Astrocyte (in vitro differentiated cells and primary cell): ENCODE measurements around the gene SFSWAP. TPM values are rescaled to one million over a fixed set of nuclear protein-coding genes. Genes with fewer than 3 reads are reported as not detected.

Experiments used
- DNase-seq: peaks from one replicate; pipeline ENCODE4 v3.0.0-alpha.2; 2010; ENCODE audit warnings: low read depth
- FAIRE-seq: peaks from 2 replicates; lab custom pipeline; 2011; peaks lifted over from hg19 to GRCh38; lab: Jason Lieb, UNC
- H2AFZ ChIP-seq: 2 replicates; pipeline ENCODE4 v1.6.0; 2012; ENCODE audit warnings: low read depth, low read length, inconsistent platforms
- H3K27ac ChIP-seq: 2 replicates; pipeline ENCODE4 v1.5.1; 2011; ENCODE audit warnings: low read depth, low read length, inconsistent platforms
- H3K27me3 ChIP-seq: 2 replicates; pipeline ENCODE4 v1.6.0; 2011; ENCODE audit warnings: low read length, inconsistent platforms; ENCODE audit not compliant: insufficient read depth
- H3K36me3 ChIP-seq: 2 replicates; pipeline ENCODE4 v1.5.1; 2011; ENCODE audit warnings: low read length, inconsistent platforms; ENCODE audit not compliant: insufficient read depth
- H3K4me1 ChIP-seq: 2 replicates; pipeline ENCODE4 v1.5.1; 2011; ENCODE audit warnings: low read length, inconsistent platforms; ENCODE audit not compliant: insufficient read depth
- H3K4me2 ChIP-seq: 2 replicates; pipeline ENCODE4 v1.6.0; 2012; ENCODE audit warnings: low read length, inconsistent platforms
- H3K4me3 ChIP-seq: 2 replicates; pipeline ENCODE4 v1.5.1; 2011; ENCODE audit warnings: low read depth, mild to moderate bottlenecking, low read length, inconsistent platforms; ENCODE audit not compliant: insufficient read depth
- H3K79me2 ChIP-seq: 2 replicates; pipeline ENCODE4 v1.6.0; 2012; ENCODE audit warnings: mild to moderate bottlenecking, low read length, inconsistent platforms; ENCODE audit not compliant: insufficient read depth
- H3K9ac ChIP-seq: 2 replicates; pipeline ENCODE4 v1.6.0; 2012; ENCODE audit warnings: mild to moderate bottlenecking, low read length, inconsistent platforms
- H3K9me3 ChIP-seq: 2 replicates; pipeline ENCODE4 v1.5.1; 2012; ENCODE audit warnings: low read depth, mild to moderate bottlenecking, low read length, inconsistent platforms; ENCODE audit not compliant: insufficient read depth
- H4K20me1 ChIP-seq: 2 replicates; pipeline ENCODE4 v1.6.0; 2012; ENCODE audit warnings: low read length, inconsistent platforms; ENCODE audit not compliant: insufficient read depth
- H3K27ac Mint-ChIP-seq: one replicate; pipeline ENCODE4 v1.8.0; 2021; ENCODE audit warnings: mild to moderate bottlenecking, mixed read lengths; ENCODE audit not compliant: unreplicated experiment
- H3K27me3 Mint-ChIP-seq: one replicate; pipeline ENCODE4 v1.8.0; 2021; ENCODE audit warnings: low read depth, mixed read lengths; ENCODE audit not compliant: unreplicated experiment
- H3K36me3 Mint-ChIP-seq: one replicate; pipeline ENCODE4 v1.8.0; 2021; ENCODE audit warnings: low read depth, mixed read lengths; ENCODE audit not compliant: unreplicated experiment
- H3K4me1 Mint-ChIP-seq: one replicate; pipeline ENCODE4 v1.8.0; 2021; ENCODE audit warnings: low read depth, mixed read lengths; ENCODE audit not compliant: unreplicated experiment
- H3K4me3 Mint-ChIP-seq: one replicate; pipeline ENCODE4 v1.8.0; 2021; ENCODE audit warnings: mild to moderate bottlenecking, moderate library complexity, mixed read lengths; ENCODE audit not compliant: unreplicated experiment
- H3K9me3 Mint-ChIP-seq: one replicate; pipeline ENCODE4 v1.8.0; 2021; ENCODE audit warnings: mild to moderate bottlenecking, mixed read lengths; ENCODE audit not compliant: unreplicated experiment
- CTCF ChIP-seq: IDR thresholded peaks from 2 replicates; pipeline ENCODE4 v1.5.1; 2011; ENCODE audit warnings: low read depth, mild to moderate bottlenecking, inconsistent platforms, low read length, moderate library complexity; ENCODE audit not compliant: insufficient read depth
- EZH2 ChIP-seq: IDR thresholded peaks from 2 replicates; pipeline ENCODE4 v1.6.1; 2012; ENCODE audit warnings: mild to moderate bottlenecking, low read length, inconsistent platforms; ENCODE audit not compliant: insufficient read depth
- total RNA-seq: library from RNA; stranded (reverse); gene quantifications from 2 replicates; pipeline ENCODE4 v1.2.1, GENCODE V29; 2021

Gene SFSWAP
- total RNA-seq, 1 donor from 2014 or later, result 35.7 TPM

GRCh38 chr12:131733874-131734273 lies 23.0 kb downstream of the SFSWAP start:
- no peak overlapping the region for H3K27ac ChIP-seq
- TF ChIP-seq EZH2 (no peak), CTCF (no peak)
- H3K27me3 Mint-ChIP-seq, result no peaks in the 10 kb centered on the region
- no peak overlapping the region for H2AFZ ChIP-seq
- no peak for FAIRE-seq
- H3K9me3 Mint-ChIP-seq, result no peaks in the 10 kb centered on the region
- peaks cover 17% of the 10 kb centered on the region for H3K4me1 Mint-ChIP-seq
- no peak overlapping the region for H3K27ac Mint-ChIP-seq
- no peak overlapping the region for H3K4me3 Mint-ChIP-seq
- H3K36me3 Mint-ChIP-seq, result peaks cover 25% of the 10 kb centered on the region
- no peak overlapping the region for H3K4me2 ChIP-seq
- no peak overlapping the region for H3K4me3 ChIP-seq
- no peak for DNase-seq
- H3K36me3 ChIP-seq, result peaks cover 29% of the 10 kb centered on the region
- peaks cover 5% of the 10 kb centered on the region for H3K79me2 ChIP-seq
- no peaks in the 10 kb centered on the region for H3K9me3 ChIP-seq
- peaks cover 8% of the 10 kb centered on the region for H3K4me1 ChIP-seq
- H4K20me1 ChIP-seq, result peaks cover 19% of the 10 kb centered on the region
- no peak overlapping the region for H3K9ac ChIP-seq
- no peaks in the 10 kb centered on the region for H3K27me3 ChIP-seq

- H3K79me2 ChIP-seq, result peaks cover 5% of the 10 kb centered on the region
- no peak overlapping the region for H3K27ac ChIP-seq
- no peak for DNase-seq
- Mint-ChIP-seq H3K27me3 (no peaks in the 10 kb centered on the region), H3K27ac (no peak overlapping the region), H3K9me3 (no peaks in the 10 kb centered on the region), H3K4me3 (no peak overlapping the region), H3K4me1 (peaks cover 17% of the 10 kb centered on the region), H3K36me3 (peaks cover 19% of the 10 kb centered on the region)
- peaks cover 22% of the 10 kb centered on the region for H3K36me3 ChIP-seq
- H3K4me1 ChIP-seq, result peaks cover 8% of the 10 kb centered on the region
- peaks cover 19% of the 10 kb centered on the region for H4K20me1 ChIP-seq
- no peaks in the 10 kb centered on the region for H3K27me3 ChIP-seq
- no peak overlapping the region for H3K9ac ChIP-seq
- TF ChIP-seq CTCF (no peak), EZH2 (no peak)
- no peak for FAIRE-seq
- H2AFZ ChIP-seq, result no peak overlapping the region
- no peak overlapping the region for H3K4me3 ChIP-seq
- H3K9me3 ChIP-seq, result no peaks in the 10 kb centered on the region
- no peak overlapping the region for H3K4me2 ChIP-seq
Observed at GRCh38 chr12:131734336-131735152, 23.7 kb downstream of the SFSWAP start.

- Mint-ChIP-seq H3K27ac (no peak overlapping the region), H3K4me3 (no peak overlapping the region), H3K9me3 (no peaks in the 10 kb centered on the region), H3K27me3 (no peaks in the 10 kb centered on the region), H3K36me3 (peaks cover 19% of the 10 kb centered on the region), H3K4me1 (peaks cover 17% of the 10 kb centered on the region)
- peaks cover 8% of the 10 kb centered on the region for H3K4me1 ChIP-seq
- H3K4me3 ChIP-seq, result no peak overlapping the region
- H3K4me2 ChIP-seq, result no peak overlapping the region
- peaks cover 17% of the 10 kb centered on the region for H4K20me1 ChIP-seq
- H3K36me3 ChIP-seq, result peaks cover 23% of the 10 kb centered on the region
- DNase-seq (no peak), FAIRE-seq (no peak)
- no peak overlapping the region for H3K27ac ChIP-seq
- no peak overlapping the region for H2AFZ ChIP-seq
- no peaks in the 10 kb centered on the region for H3K9me3 ChIP-seq
- peaks cover 9% of the 10 kb centered on the region for H3K79me2 ChIP-seq
- TF ChIP-seq CTCF (no peak), EZH2 (no peak)
- no peak overlapping the region for H3K9ac ChIP-seq
- no peaks in the 10 kb centered on the region for H3K27me3 ChIP-seq
Observed at GRCh38 chr12:131735153-131735456, 24.2 kb downstream of the SFSWAP start.
